CD4-positive, alpha-beta memory T cell (primary cell): ENCODE results near the gene GCKR. TPM values are rescaled to one million over a fixed set of nuclear protein-coding genes. Genes with fewer than 3 reads are reported as not detected.

ENCODE experiments used
- CTCF ChIA-PET: fragments of 350-600 bp; sonication (Branson Sonifier 250); formaldehyde crosslinking; loops from one replicate; lab custom pipeline; 2021; ENCODE audit warnings: inconsistent platforms; ENCODE audit not compliant: partially characterized antibody; lab: Charles Lee
- POLR2A ChIA-PET: fragments of 350-600 bp; sonication (Branson Sonifier 250); formaldehyde crosslinking; loops from one replicate; lab custom pipeline; 2021; ENCODE audit not compliant: partially characterized antibody; lab: Charles Lee
- DNase-seq, 5 donors: peaks; one replicate each; pipeline versions ENCODE4 v3.0.0 to v3.0.0-alpha.2; 2020 to 2022; ENCODE audit warnings: mixed read lengths in 1 of 5
- H3K27ac ChIP-seq: one replicate; pipeline ENCODE4 v1.7.0; 2013; ENCODE audit warnings: low read depth, low read length
- H3K27me3 ChIP-seq: 2 replicates; pipeline ENCODE4 v1.7.0; 2013; ENCODE audit warnings: mild to moderate bottlenecking, low read length, moderate library complexity; ENCODE audit not compliant: insufficient read depth
- H3K36me3 ChIP-seq: 2 replicates; pipeline ENCODE4 v1.7.0; 2013; ENCODE audit warnings: mild to moderate bottlenecking, low read length, moderate library complexity; ENCODE audit not compliant: insufficient read depth
- H3K4me1 ChIP-seq: 2 replicates; pipeline ENCODE4 v1.7.0; 2013; ENCODE audit warnings: mild to moderate bottlenecking, low read length, moderate library complexity; ENCODE audit not compliant: insufficient read depth
- H3K4me3 ChIP-seq, 2 donors: one replicate each; pipeline ENCODE4 v1.7.0; 2013; ENCODE audit warnings: low read length in 2 of 2, mild to moderate bottlenecking in 1 of 2
- H3K9me3 ChIP-seq, 2 donors: one replicate each; pipeline ENCODE4 v1.7.0; 2013; ENCODE audit warnings: low read length in 2 of 2, control low read depth in 1 of 2; ENCODE audit not compliant: control insufficient read depth in 1 of 2
- H3K27ac Mint-ChIP-seq, 7 donors: one replicate each; pipeline ENCODE4 v1.8.0; 2020 to 2021; ENCODE audit warnings: mixed read lengths in 7 of 7, mild to moderate bottlenecking in 6 of 7, inconsistent platforms in 3 of 7, moderate library complexity in 3 of 7
- H3K27me3 Mint-ChIP-seq, 2 donors: one replicate each; pipeline ENCODE4 v1.8.0; 2020 to 2021; ENCODE audit warnings: mixed read lengths in 2 of 2
- H3K36me3 Mint-ChIP-seq, 2 donors: one replicate each; pipeline ENCODE4 v1.8.0; 2020 to 2021; ENCODE audit warnings: mixed read lengths in 2 of 2, inconsistent platforms in 1 of 2, mild to moderate bottlenecking in 1 of 2
- H3K4me1 Mint-ChIP-seq, 4 donors: one replicate each; pipeline ENCODE4 v1.8.0; 2020 to 2021; ENCODE audit warnings: mixed read lengths in 4 of 4, mild to moderate bottlenecking in 1 of 4
- H3K4me3 Mint-ChIP-seq, 8 donors: one replicate each; pipeline ENCODE4 v1.8.0; 2020 to 2021; ENCODE audit warnings: mixed read lengths in 8 of 8, mild to moderate bottlenecking in 7 of 8, moderate library complexity in 6 of 8, inconsistent platforms in 3 of 8
- H3K9me3 Mint-ChIP-seq, 8 donors: one replicate each; pipeline ENCODE4 v1.8.0; 2020 to 2021; ENCODE audit warnings: mixed read lengths in 8 of 8, mild to moderate bottlenecking in 5 of 8, inconsistent platforms in 3 of 8, moderate library complexity in 1 of 8
- intact Hi-C: fragments of 100-400 bp; cut with micrococcal nuclease; formaldehyde crosslinking; loops from one replicate; pipeline ENCODE4 v1.15.1; 2023
- polyA plus RNA-seq, 2 donors: library from polyadenylated mRNA; unstranded; fragments of 300-500 nt; fragmentation: Illumina TruSeq; gene quantifications; one replicate each; pipeline ENCODE4 v1.2.3, GENCODE V29; 2021
- total RNA-seq, 2 experiments: library from RNA; stranded (reverse); gene quantifications; one replicate each; pipeline ENCODE4 v1.2.3, GENCODE V29; 2021

The GCKR gene
- total and polyA plus RNA-seq, 4 experiments from 2014 or later = not detected

DNA sequence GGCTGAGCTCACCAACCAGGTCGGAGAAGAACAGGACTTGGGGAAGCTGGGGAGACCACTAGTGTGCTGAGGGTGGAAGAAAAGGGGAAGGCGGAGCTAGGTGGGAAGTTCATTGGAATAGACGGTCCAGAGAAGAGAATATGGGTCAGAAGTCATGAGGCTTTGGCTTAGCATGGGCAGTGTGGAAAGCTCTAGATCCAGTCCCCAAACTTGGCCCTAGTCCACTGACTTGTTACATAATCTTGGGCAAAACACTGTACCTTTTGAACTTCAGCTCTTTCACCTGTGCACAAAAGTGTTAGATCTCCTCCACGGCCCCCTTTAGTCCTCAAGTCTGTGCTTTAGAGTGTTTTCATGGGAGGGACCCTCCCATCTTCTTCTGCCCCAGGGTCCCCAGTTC, 10.7 kb downstream of the GCKR start:
- H3K4me1 Mint-ChIP-seq = no peaks in the 10 kb centered on the region
- Histone ChIP-seq H3K4me3 (no peak overlapping the region), H3K36me3 (no peaks in the 10 kb centered on the region), H3K4me1 (no peaks in the 10 kb centered on the region), H3K9me3 (no peaks in the 10 kb centered on the region), H3K27ac (no peak overlapping the region), H3K27me3 (no peaks in the 10 kb centered on the region)
- DNase-seq = no peak
- no peak overlapping the region for H3K4me3 Mint-ChIP-seq
- H3K27me3 Mint-ChIP-seq = no peaks in the 10 kb centered on the region
- H3K9me3 Mint-ChIP-seq = no peaks in the 10 kb centered on the region
- no peaks in the 10 kb centered on the region for H3K36me3 Mint-ChIP-seq
- no peak overlapping the region for H3K27ac Mint-ChIP-seq
- CTCF ChIA-PET = no interaction called here
- intact Hi-C loops = no loop called here
- POLR2A ChIA-PET = no interaction called here

DNA sequence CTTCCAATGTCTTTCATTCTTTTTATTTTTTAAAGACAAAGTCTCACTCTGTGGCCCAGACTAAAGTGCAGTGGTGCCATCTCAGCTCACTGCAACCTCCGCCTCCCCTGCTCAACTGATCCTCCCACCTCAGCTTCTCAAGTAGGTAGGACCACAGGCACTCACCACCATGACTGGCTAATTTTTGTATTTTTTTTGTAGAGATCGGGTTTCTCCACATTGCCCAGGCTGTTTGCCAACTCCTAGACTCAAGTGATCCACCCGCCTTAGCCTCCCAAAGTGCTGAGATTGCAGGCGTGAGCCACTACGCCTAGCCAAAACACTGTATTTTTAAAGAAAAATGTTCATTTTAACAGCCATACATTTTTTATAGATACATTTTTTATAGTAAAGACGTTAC, 12.7 kb downstream of the GCKR start:
- Mint-ChIP-seq H3K27ac (no peak overlapping the region), H3K4me3 (no peak overlapping the region), H3K4me1 (no peaks in the 10 kb centered on the region), H3K36me3 (no peaks in the 10 kb centered on the region), H3K27me3 (peaks cover 0 to 1% of the 10 kb centered on the region in 2 donors), H3K9me3 (no peaks in the 10 kb centered on the region)
- H3K27ac ChIP-seq = no peak overlapping the region
- intact Hi-C loops = no loop called here
- H3K9me3 ChIP-seq = no peaks in the 10 kb centered on the region
- no peaks in the 10 kb centered on the region for H3K4me1 ChIP-seq
- H3K36me3 ChIP-seq = no peaks in the 10 kb centered on the region
- ChIA-PET CTCF (no interaction called here), POLR2A (no interaction called here)
- H3K27me3 ChIP-seq = no peaks in the 10 kb centered on the region
- no peak overlapping the region for H3K4me3 ChIP-seq
- DNase-seq = no peak

DNA sequence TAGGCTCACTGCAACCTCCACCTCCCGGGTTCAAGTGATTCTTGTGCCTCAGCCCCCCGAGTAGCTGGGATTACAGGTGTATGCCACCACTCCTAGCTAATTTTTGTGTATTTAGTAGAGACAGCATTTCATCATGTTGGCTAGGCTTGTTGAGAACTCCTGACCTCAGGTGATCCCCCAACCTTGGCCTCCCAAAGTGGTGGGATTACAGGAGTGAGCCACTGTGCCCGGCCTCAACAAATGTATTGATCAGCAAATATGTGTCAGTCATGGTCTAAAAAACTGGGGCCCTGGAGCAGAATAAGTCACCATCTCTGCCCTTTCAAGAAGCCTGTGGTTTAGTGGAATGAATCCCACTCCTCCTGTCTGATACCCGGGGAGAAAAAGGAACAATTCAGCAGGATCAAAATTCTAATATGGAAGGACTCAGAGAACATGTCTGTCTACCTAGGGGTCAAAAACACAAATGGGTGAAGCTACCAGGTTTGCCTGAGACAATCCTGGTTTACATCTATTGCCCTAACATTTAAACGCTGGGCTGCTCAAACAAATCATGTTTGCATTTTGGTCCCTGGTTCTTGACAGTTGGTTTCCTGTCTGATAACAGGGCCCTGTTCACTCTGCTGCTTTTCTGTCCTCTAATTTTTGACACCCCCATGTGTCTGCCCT, 21.6 kb downstream of the GCKR start:
- H3K27me3 Mint-ChIP-seq = peaks cover 16 to 19% of the 10 kb centered on the region in 2 donors
- intact Hi-C loops = no loop called here
- no peak overlapping the region for H3K4me3 Mint-ChIP-seq
- H3K4me1 Mint-ChIP-seq = no peaks in the 10 kb centered on the region
- no peaks in the 10 kb centered on the region for H3K9me3 Mint-ChIP-seq
- H3K27ac Mint-ChIP-seq = no peak overlapping the region
- DNase-seq = no peak
- Histone ChIP-seq H3K4me1 (no peaks in the 10 kb centered on the region), H3K4me3 (no peak overlapping the region), H3K27me3 (peaks cover 3% of the 10 kb centered on the region), H3K9me3 (no peaks in the 10 kb centered on the region), H3K27ac (no peak overlapping the region), H3K36me3 (no peaks in the 10 kb centered on the region)
- ChIA-PET POLR2A (no interaction called here), CTCF (no interaction called here)
- H3K36me3 Mint-ChIP-seq = no peaks in the 10 kb centered on the region

DNA sequence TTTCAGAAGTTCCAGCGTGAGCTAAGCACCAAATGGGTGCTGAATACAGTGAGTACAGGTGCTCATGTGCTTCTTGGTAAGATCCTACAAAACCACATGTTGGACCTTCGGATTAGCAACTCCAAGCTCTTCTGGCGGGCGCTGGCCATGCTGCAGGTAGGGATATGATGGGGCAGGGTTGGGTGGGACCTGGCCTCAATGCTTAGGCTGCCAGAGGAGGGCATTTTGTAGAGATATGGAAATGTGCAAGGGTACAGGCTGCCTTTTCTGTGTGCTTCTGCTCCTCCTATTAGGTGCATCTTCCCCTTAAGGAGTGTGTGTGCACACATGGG, 22.1 kb downstream of the GCKR start:
- intact Hi-C loops = no loop called here

DNA sequence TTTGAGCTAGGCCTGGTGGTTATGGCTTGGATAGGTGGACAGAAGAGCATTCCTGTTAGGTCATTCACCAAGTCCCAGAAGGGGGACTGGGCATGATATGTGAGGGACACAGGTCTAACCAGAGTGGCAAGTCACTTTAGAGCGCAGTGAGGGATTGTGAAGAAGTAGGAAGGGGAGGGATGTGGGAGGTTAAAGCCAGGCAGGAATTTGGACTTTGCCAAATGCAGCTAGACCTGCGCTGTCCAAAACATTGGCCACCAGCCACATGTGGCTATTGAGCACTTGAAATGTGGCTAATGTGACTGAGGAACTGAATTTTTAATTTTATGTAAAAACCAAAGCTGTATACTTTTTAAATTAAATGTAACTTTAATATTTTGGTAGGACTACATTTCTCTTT, 23.7 kb downstream of the GCKR start:
- intact Hi-C loops = no loop called here
- DNase-seq = no peak
- Mint-ChIP-seq H3K27me3 (peaks cover 19 to 25% of the 10 kb centered on the region in 2 donors), H3K4me1 (no peaks in the 10 kb centered on the region), H3K36me3 (no peaks in the 10 kb centered on the region), H3K4me3 (no peak overlapping the region), H3K27ac (no peak overlapping the region), H3K9me3 (no peaks in the 10 kb centered on the region)
- Histone ChIP-seq H3K4me1 (no peaks in the 10 kb centered on the region), H3K27ac (no peak overlapping the region), H3K27me3 (peaks cover 3% of the 10 kb centered on the region), H3K36me3 (no peaks in the 10 kb centered on the region), H3K9me3 (no peaks in the 10 kb centered on the region), H3K4me3 (no peak overlapping the region)
- POLR2A ChIA-PET = no interaction called here
- CTCF ChIA-PET = no interaction called here

More for the DNA sequence above, 22.1 kb downstream of the GCKR start:
- no peak for DNase-seq
- Histone ChIP-seq H3K9me3 (no peaks in the 10 kb centered on the region), H3K27me3 (peaks cover 3% of the 10 kb centered on the region), H3K36me3 (no peaks in the 10 kb centered on the region), H3K27ac (no peak overlapping the region), H3K4me1 (no peaks in the 10 kb centered on the region), H3K4me3 (no peak overlapping the region)
- POLR2A ChIA-PET = no interaction called here
- H3K9me3 Mint-ChIP-seq = no peaks in the 10 kb centered on the region
- H3K27me3 Mint-ChIP-seq = peaks cover 17 to 19% of the 10 kb centered on the region in 2 donors
- no peak overlapping the region for H3K4me3 Mint-ChIP-seq
- H3K4me1 Mint-ChIP-seq = no peaks in the 10 kb centered on the region
- H3K27ac Mint-ChIP-seq = no peak overlapping the region
- H3K36me3 Mint-ChIP-seq = no peaks in the 10 kb centered on the region
- CTCF ChIA-PET = no interaction called here

DNA sequence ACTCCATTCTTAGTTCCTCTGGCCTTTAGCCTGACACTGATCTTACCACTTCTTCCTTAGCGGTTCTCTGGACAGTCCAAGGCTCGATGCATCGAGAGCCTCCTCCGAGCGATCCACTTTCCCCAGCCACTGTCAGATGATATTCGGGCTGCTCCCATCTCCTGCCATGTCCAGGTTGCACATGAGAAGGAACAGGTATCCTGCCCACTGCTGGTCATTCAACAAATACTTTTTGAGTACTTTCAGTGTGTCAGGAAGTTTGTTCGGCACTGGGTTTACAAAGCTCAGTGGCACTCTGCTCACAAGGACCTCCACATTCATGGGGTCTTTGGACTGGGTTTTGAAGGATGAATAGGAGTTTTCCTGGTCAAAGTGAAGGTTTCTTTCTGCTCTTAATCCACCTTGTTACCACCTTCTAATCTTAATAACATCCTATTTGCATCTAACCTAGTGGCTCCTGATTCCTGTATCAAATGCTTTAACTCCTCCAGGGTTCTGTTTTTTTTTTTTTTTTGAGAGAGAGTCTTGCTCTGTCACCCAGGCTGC, 25.8 kb downstream of the GCKR start:
- H3K4me3 ChIP-seq = no peak overlapping the region
- ChIA-PET CTCF (no interaction called here), POLR2A (no interaction called here)
- peaks cover 22 to 30% of the 10 kb centered on the region in 2 donors for H3K27me3 Mint-ChIP-seq
- no peak overlapping the region for H3K27ac Mint-ChIP-seq
- no peaks in the 10 kb centered on the region for H3K9me3 Mint-ChIP-seq
- intact Hi-C loops = no loop called here
- H3K4me3 Mint-ChIP-seq = no peak overlapping the region
- DNase-seq = no peak
- H3K36me3 ChIP-seq = no peaks in the 10 kb centered on the region
- peaks cover 3% of the 10 kb centered on the region for H3K27me3 ChIP-seq
- H3K9me3 ChIP-seq = no peaks in the 10 kb centered on the region
- no peak overlapping the region for H3K27ac ChIP-seq
- no peaks in the 10 kb centered on the region for H3K4me1 Mint-ChIP-seq
- no peaks in the 10 kb centered on the region for H3K36me3 Mint-ChIP-seq
- H3K4me1 ChIP-seq = no peaks in the 10 kb centered on the region

DNA sequence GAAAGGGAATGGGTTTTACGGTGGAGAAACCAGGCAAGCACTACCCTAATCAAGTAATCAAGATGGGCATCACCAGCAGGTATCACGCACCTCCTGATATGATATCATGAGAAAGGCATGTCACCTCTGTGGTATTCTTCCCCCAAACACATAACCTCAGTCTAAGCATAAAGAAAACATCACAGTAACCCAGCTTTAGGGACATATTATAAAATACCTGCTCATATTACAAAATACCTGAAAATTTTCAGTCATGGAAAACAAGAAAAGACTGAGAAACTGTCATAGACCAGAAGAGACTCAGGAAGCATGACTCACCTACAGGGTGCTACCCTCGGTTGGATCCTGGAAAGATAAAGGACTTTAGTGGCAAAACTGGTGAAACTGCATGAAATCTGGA, 30.5 kb downstream of the GCKR start:
- H3K4me3 Mint-ChIP-seq = no peak overlapping the region
- Histone ChIP-seq H3K27ac (no peak overlapping the region), H3K4me3 (no peak overlapping the region), H3K36me3 (no peaks in the 10 kb centered on the region), H3K27me3 (no peaks in the 10 kb centered on the region), H3K9me3 (no peaks in the 10 kb centered on the region), H3K4me1 (no peaks in the 10 kb centered on the region)
- H3K27ac Mint-ChIP-seq = peak overlapping the region in 1 of 7 donors; percentile 11
- H3K4me1 Mint-ChIP-seq = no peaks in the 10 kb centered on the region
- intact Hi-C loops = no loop called here
- CTCF ChIA-PET = no interaction called here
- DNase-seq = no peak
- H3K36me3 Mint-ChIP-seq = no peaks in the 10 kb centered on the region
- peaks cover 17 to 28% of the 10 kb centered on the region in 2 donors for H3K27me3 Mint-ChIP-seq
- POLR2A ChIA-PET = no interaction called here
- peaks cover 0 to 2% (median 0%) of the 10 kb centered on the region in 8 donors for H3K9me3 Mint-ChIP-seq
